DMS79 treated with DMSO at 0.1 percent for 48 hours (cell line): Measurements from ENCODE around the gene CNGA1.
A peak's percentile ranks its signal among the peaks of the same experiment; 100 is the strongest.

Source experiments
- DNase-seq: peaks from one replicate; lab custom pipeline; 2025; lab: John Stamatoyannopoulos, UW

Gene CNGA1

DNA sequence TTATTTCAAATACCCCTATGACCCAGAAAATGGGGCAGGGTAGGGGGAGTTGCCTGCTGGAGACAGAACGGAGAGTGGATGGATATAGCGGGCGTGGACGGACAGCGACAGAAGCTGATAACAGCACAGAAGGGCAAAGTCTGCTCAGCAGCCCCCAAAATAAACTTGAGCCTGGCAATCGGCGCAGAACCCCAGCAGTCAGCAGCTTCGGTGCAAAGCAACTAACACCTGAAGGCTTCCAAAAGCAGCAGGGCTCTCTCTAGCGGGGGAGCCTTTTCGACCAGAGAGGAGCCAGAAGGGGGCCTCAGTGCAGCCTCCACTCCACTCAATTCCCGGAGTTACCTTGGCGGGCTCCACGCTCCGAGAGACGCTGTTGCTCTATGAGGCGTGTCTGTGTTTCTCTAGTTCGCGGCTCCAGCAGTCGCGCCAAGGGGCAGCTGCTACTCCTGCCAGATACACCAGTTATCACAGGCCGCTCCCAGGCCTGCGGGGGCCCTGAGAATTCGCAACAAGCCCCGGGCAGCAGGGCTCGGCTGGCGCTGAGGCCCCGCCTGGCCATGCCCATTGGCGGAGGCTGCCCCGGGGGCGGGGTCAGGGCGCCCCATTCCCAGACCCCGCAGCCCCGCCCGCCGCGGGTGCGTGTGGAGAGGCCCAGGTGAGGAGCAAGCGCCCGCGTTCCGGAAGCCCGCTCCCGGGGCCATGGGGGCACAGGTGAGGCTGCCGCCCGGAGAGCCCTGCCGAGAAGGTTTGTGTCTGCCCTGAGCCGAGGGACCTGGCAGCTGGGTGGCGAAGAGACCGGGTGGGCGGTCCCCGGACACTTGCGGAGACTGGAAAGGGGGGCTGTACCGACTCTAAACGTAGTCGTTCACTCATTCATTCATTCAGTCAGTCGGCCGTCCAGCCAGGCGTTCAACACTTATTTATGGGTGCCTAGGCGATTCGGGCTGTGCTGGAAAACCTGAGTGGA, at the start of gene CNGA1, which contains the start of gene NIPAL1:
TSS of gene CNGA1 (minus strand) at position 541 of the 967 bp plus-strand sequence. CDS start 63,992 bp downstream, outside the sequence.
TSS of gene NIPAL1 (plus strand) at position 632 of the 967 bp plus-strand sequence. CDS start at position 700, 68 bp downstream.
- peak; percentile 43 for DNase-seq

GRCh38 chr4:48065587-48066052, 49.1 kb upstream of the CNGA1 start:
- no peak for DNase-seq

GRCh38 chr4:48064349-48064748, 47.9 kb upstream of the CNGA1 start:
- no peak for DNase-seq

DNA sequence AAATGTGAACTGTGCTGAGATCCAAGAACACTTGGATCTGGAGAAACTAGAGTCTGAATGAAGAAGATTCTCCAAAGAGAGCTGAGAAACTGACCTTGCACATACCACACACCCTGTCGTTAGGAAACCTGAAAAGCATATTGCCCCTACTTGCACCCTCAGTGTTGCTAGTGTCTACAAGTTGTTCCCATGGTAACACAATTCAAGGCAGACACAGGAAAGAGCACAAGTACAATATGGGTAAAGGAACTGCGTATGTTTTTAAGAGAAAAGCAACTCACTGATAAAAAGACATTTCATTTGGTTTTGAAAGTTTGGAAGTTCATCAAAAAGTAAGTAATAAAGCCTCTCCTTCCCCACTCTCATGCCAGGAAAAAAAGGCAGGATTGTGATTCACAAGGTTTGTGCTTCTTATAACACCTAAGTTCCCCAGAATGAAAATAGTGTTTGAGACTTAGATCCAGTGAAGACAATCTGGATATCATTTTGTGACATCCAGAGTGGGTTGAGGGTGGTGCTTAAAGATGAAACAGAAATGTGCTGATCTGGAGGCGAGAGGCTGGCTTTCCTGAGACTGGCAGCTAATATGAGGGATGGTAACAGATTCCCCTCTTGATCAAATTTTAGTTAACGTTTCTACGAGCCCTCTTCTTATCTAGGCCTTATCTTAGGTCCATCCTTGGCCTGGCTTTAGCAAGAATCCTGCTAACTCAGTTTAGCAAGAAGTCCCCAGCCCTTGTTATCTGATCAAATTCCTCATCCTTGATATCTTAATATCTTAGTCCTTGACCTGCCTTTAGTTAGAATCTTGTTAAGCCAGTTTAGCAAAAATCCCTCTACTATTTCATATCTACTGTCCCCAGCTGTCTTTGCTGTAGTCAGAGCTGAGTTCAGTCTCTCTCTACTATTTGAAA, 42.4 kb upstream of the CNGA1 start:
- no peak for DNase-seq

DNA sequence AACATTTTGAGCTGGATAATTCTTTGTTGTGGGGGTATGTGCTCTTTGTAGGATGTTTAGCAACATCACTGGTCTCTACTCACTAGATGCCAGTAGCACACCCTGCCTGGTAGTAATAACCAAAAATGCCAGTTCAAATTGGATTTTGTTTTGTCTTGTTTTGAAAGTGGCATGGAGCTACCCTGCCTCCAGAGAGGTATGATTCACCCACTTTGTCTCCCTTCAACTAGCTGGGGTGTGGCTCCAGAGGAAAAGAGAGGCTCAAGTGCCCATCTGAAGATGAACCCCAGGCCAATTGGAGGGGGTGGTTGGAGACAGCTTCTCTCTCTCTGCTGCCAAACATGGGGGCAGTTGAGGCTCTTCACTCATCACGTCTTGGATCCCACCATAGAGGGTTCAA, 34.6 kb upstream of the CNGA1 start:
- DNase-seq: no peak

- DNase-seq: no peak
Observed at GRCh38 chr4:48049483-48049882, 33.0 kb upstream of the CNGA1 start.

- no peak for DNase-seq
Observed at GRCh38 chr4:48047896-48048295, 31.4 kb upstream of the CNGA1 start.

DNA sequence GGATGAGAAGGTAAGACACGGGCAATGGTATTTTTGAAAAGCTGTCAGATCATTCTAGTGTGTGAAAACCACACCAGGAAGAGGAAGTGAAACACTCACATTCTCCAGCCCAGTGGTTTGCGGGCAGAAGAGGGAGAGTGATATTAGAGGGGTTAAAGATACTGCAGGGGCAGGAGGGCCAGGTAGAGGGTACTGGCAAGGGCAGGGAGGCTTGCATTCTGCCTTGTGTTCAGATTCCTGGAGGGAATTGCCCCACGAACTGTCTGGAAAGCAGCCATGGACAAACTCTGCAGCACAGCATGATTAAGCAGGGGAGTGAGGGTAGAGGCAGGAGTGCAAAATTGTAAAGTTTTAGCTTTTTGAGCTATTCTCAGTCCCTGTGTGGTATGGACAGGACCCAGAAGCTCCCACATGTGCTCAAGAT, 31.0 kb upstream of the CNGA1 start:
- no peak for DNase-seq

DNA sequence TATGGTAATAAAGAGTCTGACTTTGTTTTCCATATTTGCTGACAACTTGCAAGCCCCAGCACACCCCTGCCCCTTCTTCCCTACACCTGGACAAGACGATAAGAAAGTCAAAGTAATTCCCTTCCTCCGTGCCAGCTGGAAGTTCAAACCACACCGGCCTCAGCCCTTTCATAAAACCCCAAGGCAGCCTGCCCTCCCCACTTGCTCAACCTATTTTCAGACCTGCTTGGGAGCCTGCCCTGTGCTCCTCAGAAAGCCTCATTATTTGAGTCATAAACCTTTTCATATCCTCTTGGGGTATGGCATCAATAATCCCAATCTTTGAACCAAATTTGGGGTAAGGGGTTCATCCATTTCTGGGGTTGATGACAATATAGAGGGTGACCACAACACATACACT, 29.6 kb upstream of the CNGA1 start:
- DNase-seq: no peak

- no peak for DNase-seq
Observed at GRCh38 chr4:48044298-48044697, 27.8 kb upstream of the CNGA1 start.

DNA sequence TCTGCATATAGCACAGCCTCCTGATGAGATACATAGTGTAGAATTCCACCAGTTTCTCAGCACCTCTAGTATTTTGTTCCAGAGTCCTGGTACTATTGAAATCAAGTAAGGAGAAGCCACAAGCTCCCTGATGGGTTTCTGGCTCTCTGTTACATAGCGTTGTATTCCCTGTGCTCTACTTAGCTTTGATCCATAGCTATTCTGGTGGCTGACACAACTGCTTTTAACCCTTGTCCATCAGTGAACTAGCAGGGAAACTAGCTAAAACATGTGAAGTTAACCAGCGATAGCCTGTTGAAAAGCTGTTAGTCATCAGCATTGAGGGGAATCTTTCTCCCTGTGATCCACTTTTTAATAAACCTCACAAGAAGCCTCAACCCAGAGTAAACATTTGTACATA, 27.0 kb upstream of the CNGA1 start:
- no peak for DNase-seq

- no peak for DNase-seq
Observed at GRCh38 chr4:48042979-48043461, 26.5 kb upstream of the CNGA1 start.

- DNase-seq: no peak
Observed at GRCh38 chr4:48041535-48042137, 25.2 kb upstream of the CNGA1 start.

GRCh38 chr4:48039561-48039960, 23.1 kb upstream of the CNGA1 start:
- DNase-seq: no peak

DNA sequence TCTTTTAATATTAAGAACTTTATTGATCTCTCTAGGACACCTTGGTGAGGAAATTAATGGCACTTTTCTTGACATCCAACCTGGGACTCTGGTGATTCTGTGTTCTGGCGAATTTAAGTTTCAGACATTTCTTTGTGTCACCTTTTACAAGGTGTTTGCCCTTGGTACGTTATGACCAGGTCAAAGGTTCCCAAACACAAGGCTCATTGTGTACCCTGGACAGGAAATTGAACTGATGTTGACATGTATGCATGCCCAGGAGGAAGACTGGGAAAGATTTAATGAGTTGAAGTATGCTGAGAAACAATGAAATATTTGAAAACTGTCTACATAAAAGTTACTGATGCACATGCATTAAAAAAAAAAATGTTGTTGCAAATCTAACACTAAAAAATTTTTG, 22.2 kb upstream of the CNGA1 start:
- no peak for DNase-seq

DNA sequence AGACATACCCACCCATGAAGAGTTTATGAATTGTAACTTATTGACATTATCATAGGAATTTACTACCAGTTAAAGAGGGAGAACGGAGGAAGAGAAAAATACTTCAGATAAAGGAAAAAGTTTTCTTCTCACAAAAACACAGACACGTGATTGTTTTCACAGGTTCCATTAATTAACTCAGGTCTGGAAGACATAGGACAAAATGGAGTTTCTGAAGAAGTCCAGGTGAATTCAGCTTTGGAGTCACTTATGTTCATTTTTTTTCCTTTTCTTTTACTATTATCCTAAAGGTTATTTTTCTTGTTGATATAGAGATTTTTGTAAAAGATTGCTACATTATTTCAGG, 20.6 kb upstream of the CNGA1 start:
- DNase-seq: no peak

DNA sequence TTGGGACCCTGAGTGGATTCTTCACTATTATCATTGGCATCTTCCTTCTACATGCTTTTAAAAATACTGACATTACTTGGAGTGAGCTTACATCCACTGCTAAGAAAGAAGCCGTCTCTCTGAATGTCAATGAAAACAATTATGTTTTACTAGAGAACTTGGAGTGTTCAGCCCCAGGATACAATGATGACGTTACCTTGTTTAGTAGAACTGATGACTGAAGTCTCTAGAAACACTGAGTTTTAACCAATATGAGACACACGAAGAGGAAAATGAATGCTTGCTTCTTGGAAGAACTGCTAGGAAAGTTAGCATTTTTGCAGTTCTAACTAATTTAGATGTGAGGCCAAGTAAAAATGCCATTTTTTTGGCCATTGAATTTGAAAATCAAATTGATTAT, 19.5 kb upstream of the CNGA1 start:
- DNase-seq: no peak

DNA sequence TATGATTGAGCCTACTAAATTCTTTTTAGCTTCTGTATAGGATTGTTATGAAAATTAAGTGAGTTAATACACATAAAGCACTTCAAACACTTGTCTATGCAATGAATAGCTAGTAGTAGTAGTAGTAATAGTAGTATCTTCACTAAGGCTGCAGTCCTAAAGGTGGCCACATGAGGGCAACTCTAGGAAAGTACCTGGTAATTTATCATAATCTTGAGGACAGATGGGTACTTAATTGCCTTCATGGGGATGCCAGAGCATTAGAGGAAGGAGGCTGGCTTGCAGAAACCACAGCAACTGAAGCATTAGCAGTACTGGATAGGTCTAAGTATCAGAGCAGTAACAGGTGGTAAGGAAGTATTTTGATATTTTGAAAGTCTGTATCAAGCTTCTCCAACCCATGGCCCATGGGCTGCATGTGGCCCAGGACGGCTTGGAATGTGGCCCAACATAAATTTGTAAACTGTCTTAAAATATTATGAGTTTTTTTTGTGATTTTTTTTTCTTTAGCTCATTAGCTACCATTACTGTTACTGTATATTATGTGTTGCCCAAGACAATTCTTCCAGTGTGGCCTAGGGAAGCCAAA, 17.4 kb upstream of the CNGA1 start:
- DNase-seq: no peak

- no peak for DNase-seq
Observed at GRCh38 chr4:48033412-48033811, 16.9 kb upstream of the CNGA1 start.

DNA sequence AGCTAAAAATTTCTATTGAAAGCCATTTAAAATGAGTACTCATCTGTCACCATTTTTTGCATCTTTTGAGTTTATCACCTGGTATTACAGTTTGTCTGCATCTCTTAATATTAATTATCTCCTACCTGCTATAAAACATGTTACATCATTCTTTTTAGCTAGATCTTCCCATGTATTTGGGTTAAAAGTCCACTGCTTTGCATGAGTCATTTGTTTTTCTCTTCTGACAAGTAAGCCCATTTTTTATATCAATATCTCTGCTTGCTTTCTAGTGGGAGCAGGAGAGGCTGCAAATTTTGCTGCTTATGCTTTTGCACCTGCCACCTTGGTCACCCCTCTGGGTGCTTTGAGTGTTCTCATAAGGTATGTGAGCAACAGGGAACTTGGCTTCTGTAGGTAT, 16.2 kb upstream of the CNGA1 start:
- no peak for DNase-seq

DNA sequence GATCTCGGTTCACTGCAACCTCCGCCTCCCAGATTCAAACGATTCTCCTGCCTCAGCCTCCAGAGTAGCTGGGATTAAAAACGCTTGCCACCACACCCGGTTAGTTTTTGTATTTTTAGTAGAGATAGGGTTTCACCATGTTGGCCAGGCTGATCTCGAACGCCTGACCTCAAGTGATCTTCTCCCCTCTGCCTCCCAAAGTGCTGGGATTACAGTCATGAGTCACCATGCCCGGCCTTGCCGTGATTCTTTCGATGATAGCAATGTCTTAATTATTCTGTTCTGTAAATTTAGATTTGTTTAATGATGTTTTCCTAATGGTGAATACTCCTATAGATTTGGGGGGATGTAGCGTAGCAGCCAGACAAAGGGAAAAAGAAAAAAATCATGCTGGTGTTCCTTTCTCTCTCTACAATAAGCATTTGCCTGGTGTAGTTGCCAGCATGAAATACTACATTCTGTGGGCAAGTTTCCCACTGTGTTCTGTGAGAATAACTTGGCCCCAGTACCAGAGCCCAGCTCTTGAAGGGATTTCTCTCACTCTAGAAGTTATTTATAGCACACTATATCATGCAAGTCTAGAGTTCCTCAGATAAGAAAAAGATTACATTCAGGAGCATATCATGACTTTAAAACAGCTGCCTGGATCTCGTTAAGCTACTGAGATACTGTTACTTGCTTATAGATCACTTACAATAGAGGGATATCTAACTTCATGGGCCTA, 15.5 kb upstream of the CNGA1 start:
- no peak for DNase-seq
